Measurements from ENCODE around the gene CAMKK1. TPM values are rescaled to one million over a fixed set of nuclear protein-coding genes. Genes with fewer than 3 reads are reported as not detected.

Gene CAMKK1
- total and polyA plus RNA-seq, 4 donors, result 3.8 to 14.9 (median 9.4) TPM

DNA sequence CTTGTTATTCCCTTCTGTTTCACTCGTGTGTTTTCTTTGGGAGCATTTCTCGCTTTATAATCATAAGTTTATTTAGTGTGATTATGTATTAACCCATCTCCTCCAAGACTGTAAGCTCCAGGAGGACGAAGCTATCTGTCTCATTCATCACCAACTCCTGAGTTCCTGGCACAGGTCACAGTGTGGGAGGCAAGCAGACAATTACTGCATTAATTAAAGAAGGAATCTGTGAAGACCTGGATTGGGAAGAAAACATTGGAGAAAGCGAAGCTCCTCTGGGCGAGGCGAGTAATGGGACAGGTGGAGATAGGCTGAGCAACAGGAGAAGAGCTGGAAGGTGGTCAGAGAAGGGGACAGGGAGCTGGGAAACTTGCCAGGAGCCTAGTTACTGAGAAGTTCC is 7.8 kb upstream of the CAMKK1 start:
- no peaks in the 10 kb centered on the region for H3K27me3 ChIP-seq (ENCODE audit: control insufficient read depth in 3 of 3, insufficient read depth in 3 of 3, low read length in 2 of 3)
- no peak for ATAC-seq (ENCODE audit: insufficient read depth, low FRiP score)
- no peaks in the 10 kb centered on the region for H3K36me3 ChIP-seq (ENCODE audit: control insufficient read depth in 4 of 4, insufficient read depth in 4 of 4, low read length in 4 of 4)
- peaks cover 0 to 13% (median 4%) of the 10 kb centered on the region in 5 donors for H3K4me1 ChIP-seq (ENCODE audit: control insufficient read depth in 5 of 5, insufficient read depth in 5 of 5, low read length in 5 of 5)
- H3K4me3 ChIP-seq, result no peak overlapping the region
- WGBS, 2 donors, result 79 to 87% methylated on average over 6 of the region's 6 CpGs
- no peaks in the 10 kb centered on the region for H3K9me3 ChIP-seq (ENCODE audit: control insufficient read depth in 4 of 4, insufficient read depth in 3 of 4, low read length in 3 of 4)
- TF ChIP-seq, protein P1, sequence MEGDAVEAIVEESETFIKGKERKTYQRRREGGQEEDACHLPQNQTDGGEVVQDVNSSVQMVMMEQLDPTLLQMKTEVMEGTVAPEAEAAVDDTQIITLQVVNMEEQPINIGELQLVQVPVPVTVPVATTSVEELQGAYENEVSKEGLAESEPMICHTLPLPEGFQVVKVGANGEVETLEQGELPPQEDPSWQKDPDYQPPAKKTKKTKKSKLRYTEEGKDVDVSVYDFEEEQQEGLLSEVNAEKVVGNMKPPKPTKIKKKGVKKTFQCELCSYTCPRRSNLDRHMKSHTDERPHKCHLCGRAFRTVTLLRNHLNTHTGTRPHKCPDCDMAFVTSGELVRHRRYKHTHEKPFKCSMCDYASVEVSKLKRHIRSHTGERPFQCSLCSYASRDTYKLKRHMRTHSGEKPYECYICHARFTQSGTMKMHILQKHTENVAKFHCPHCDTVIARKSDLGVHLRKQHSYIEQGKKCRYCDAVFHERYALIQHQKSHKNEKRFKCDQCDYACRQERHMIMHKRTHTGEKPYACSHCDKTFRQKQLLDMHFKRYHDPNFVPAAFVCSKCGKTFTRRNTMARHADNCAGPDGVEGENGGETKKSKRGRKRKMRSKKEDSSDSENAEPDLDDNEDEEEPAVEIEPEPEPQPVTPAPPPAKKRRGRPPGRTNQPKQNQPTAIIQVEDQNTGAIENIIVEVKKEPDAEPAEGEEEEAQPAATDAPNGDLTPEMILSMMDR (IDR thresholded peaks at IDR 0.05; ENCODE audit: control extremely low read depth, extremely low read depth), result no peak
- no peak for DNase-seq
- H3K27ac ChIP-seq (ENCODE audit: low read depth in 1 of 2, low read length in 1 of 2), result no peak overlapping the region
- no peak overlapping the region for H3K9ac ChIP-seq (ENCODE audit: insufficient read depth in 1 of 2, low read length in 2 of 2)

DNA sequence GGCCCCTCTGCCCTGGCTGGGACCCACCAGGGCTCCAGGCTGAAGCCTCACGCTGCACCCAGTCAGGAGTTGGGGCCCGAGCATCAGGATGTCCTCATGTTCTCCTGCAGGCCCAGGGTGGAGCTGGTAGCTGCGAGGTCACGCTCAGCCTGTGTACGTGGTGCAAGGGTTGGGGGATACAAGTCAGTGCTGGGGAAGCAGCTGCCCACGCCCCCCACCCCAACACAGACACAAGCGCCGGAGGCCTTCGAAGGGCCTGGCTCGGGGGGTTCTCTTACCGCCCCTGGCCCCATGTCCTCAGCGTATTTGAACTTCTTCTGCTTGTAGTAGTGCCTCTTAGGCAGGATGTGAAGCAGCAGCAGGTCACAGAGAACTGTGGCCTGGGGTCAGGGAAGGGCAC is 4.9 kb upstream of the CAMKK1 start:
- Histone ChIP-seq H3K36me3 (ENCODE audit: control insufficient read depth in 4 of 4, insufficient read depth in 4 of 4, low read length in 4 of 4) (no peaks in the 10 kb centered on the region), H3K9ac (ENCODE audit: insufficient read depth in 1 of 2, low read length in 2 of 2) (no peak overlapping the region), H3K4me1 (ENCODE audit: control insufficient read depth in 5 of 5, insufficient read depth in 5 of 5, low read length in 5 of 5) (peaks cover 0 to 22% (median 0%) of the 10 kb centered on the region in 5 donors), H3K27me3 (ENCODE audit: control insufficient read depth in 3 of 3, insufficient read depth in 3 of 3, low read length in 2 of 3) (no peaks in the 10 kb centered on the region), H3K27ac (ENCODE audit: low read depth in 1 of 2, low read length in 1 of 2) (no peak overlapping the region), H3K4me3 (no peak overlapping the region), H3K9me3 (ENCODE audit: control insufficient read depth in 4 of 4, insufficient read depth in 3 of 4, low read length in 3 of 4) (no peaks in the 10 kb centered on the region)
- TF ChIP-seq, protein P1 (IDR thresholded peaks at IDR 0.05; ENCODE audit: control extremely low read depth, extremely low read depth), result no peak
- no peak for ATAC-seq (ENCODE audit: insufficient read depth, low FRiP score)
- DNase-seq, result no peak
- WGBS, 2 donors, result 94 to 96% methylated on average over 11 to 12 of the region's 12 CpGs

- H3K27me3 ChIP-seq (ENCODE audit: control insufficient read depth in 3 of 3, insufficient read depth in 3 of 3, low read length in 2 of 3), result no peaks in the 10 kb centered on the region
- H3K36me3 ChIP-seq (ENCODE audit: control insufficient read depth in 4 of 4, insufficient read depth in 4 of 4, low read length in 4 of 4), result no peaks in the 10 kb centered on the region
- 88 to 95% methylated on average over 6 of the region's 6 CpGs for WGBS, 2 donors
- no peak overlapping the region for H3K9ac ChIP-seq (ENCODE audit: insufficient read depth in 1 of 2, low read length in 2 of 2)
- no peak for DNase-seq
- ATAC-seq (ENCODE audit: insufficient read depth, low FRiP score), result no peak
- no peak overlapping the region for H3K27ac ChIP-seq (ENCODE audit: low read depth in 1 of 2, low read length in 1 of 2)
- peaks cover 0 to 25% (median 0%) of the 10 kb centered on the region in 5 donors for H3K4me1 ChIP-seq (ENCODE audit: control insufficient read depth in 5 of 5, insufficient read depth in 5 of 5, low read length in 5 of 5)
- H3K4me3 ChIP-seq, result no peak overlapping the region
- H3K9me3 ChIP-seq (ENCODE audit: control insufficient read depth in 4 of 4, insufficient read depth in 3 of 4, low read length in 3 of 4), result no peaks in the 10 kb centered on the region
- TF ChIP-seq, protein P1 (IDR thresholded peaks at IDR 0.05; ENCODE audit: control extremely low read depth, extremely low read depth), result no peak
These were observed 4.0 kb upstream of the CAMKK1 start for GRCh38 chr17:3896968-3897235.
